Immature natural killer cell (primary cell): Measurements from ENCODE around the gene LRRFIP2. TPM values are rescaled to one million over a fixed set of nuclear protein-coding genes. Genes with fewer than 3 reads are reported as not detected.
"Not testable (repeated sequence)": the region's sequence is repeated elsewhere in the genome, so short reads cannot be mapped to it uniquely, and the experiment has no call there.

Experiments used
- DNase-seq, 3 donors: peaks; one replicate each; pipeline ENCODE4 v3.0.0; 2022; ENCODE audit warnings: mixed read lengths in 1 of 3
- H3K27ac Mint-ChIP-seq, 6 donors: one replicate each; pipeline ENCODE4 v1.8.0; 2020; ENCODE audit warnings: mixed read lengths in 6 of 6, mild to moderate bottlenecking in 5 of 6, inconsistent platforms in 4 of 6, moderate library complexity in 3 of 6
- H3K27me3 Mint-ChIP-seq, 3 donors: one replicate each; pipeline ENCODE4 v1.8.0; 2020 to 2021; ENCODE audit warnings: low read depth in 3 of 3, mild to moderate bottlenecking in 3 of 3, mixed read lengths in 3 of 3, moderate library complexity in 3 of 3, inconsistent platforms in 1 of 3
- H3K36me3 Mint-ChIP-seq, 3 donors: one replicate each; pipeline ENCODE4 v1.8.0; 2020; ENCODE audit warnings: mixed read lengths in 3 of 3, inconsistent platforms in 2 of 3, mild to moderate bottlenecking in 2 of 3
- H3K4me1 Mint-ChIP-seq, 2 donors: one replicate each; pipeline ENCODE4 v1.8.0; 2020; ENCODE audit warnings: inconsistent platforms in 2 of 2, mild to moderate bottlenecking in 2 of 2, mixed read lengths in 2 of 2, moderate library complexity in 1 of 2
- H3K4me3 Mint-ChIP-seq, 5 donors: one replicate each; pipeline ENCODE4 v1.8.0; 2020; ENCODE audit warnings: mild to moderate bottlenecking in 5 of 5, mixed read lengths in 5 of 5, inconsistent platforms in 3 of 5, moderate library complexity in 3 of 5
- H3K9me3 Mint-ChIP-seq, 6 donors: one replicate each; pipeline ENCODE4 v1.8.0; 2020; ENCODE audit warnings: mild to moderate bottlenecking in 6 of 6, mixed read lengths in 6 of 6, inconsistent platforms in 4 of 6, moderate library complexity in 3 of 6
- polyA plus RNA-seq, 3 donors: library from polyadenylated mRNA; unstranded; fragments of 300-500 nt; fragmentation: Illumina TruSeq; gene quantifications; one replicate each; pipeline ENCODE4 v1.2.3, GENCODE V29; 2021

The LRRFIP2 gene
- polyA plus RNA-seq, 3 donors from 2014 or later: 7.9 to 26.4 (median 14.3) TPM

DNA sequence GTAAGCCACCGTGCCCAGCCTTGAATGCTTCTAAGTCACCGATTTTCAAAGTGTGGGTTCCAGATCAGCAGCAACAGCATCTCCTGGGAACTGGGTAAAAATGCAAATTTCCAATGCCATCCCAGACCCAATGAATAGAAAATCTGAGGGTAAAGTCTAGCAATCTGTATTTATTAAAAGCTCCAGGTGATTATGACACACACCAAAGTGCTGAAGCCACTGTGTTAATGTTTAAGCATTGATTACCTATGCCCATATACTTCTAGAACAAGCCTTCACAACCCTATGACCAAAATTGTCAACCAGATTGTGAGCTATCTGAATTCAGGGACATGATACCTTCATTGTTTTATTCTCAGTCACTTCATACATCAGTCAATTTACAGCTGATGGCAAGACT lies 86.5 kb downstream of the LRRFIP2 start:
- Mint-ChIP-seq H3K9me3 (no peaks in the 10 kb centered on the region), H3K27ac (no peak overlapping the region), H3K4me3 (no peak overlapping the region), H3K27me3 (peaks cover 0 to 1% (median 0%) of the 10 kb centered on the region in 3 donors), H3K36me3 (peaks cover 3 to 18% (median 8%) of the 10 kb centered on the region in 3 donors), H3K4me1 (peaks cover 0 to 1% of the 10 kb centered on the region in 2 donors)
- DNase-seq: no peak

DNA sequence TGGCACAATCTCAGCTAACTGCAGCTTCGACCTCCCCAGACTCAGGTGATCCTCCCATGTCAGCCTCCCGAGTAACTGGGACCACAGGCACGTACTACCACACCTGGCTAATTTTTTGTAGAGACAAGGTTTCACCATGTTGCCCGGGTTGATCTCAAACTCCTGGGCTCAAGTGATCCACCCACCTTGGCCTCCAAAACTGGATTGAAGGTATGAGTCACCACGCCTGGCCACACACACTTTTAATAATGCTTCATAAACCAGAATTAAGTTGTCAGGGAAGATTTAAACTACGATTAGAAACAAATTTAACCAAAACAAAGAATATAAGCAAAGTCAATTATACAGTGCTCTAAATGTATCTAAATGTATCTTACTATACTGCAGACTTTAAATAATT lies 87.5 kb downstream of the LRRFIP2 start:
- H3K36me3 Mint-ChIP-seq: peaks cover 3 to 17% (median 8%) of the 10 kb centered on the region in 3 donors
- no peak for DNase-seq

DNA sequence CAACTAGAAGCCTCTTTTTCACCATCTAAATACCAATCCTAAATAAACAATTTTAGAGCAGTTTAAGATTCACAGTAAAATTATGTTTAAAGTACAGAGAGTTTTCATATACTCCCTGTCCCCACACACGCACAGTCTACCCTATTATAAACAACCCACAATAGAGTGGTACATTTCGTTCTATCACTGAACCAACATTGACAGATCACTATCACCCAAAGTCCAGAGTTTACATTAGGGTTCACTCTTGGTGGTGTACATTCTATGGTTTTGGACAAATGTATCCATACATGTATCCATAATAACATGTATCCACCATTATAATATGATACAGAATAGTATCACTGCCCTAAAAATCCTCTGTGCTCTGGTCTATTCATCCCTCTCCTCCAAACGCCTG lies 92.1 kb downstream of the LRRFIP2 start:
- Mint-ChIP-seq H3K27ac (no peak overlapping the region), H3K27me3 (no peaks in the 10 kb centered on the region), H3K4me1 (no peaks in the 10 kb centered on the region), H3K36me3 (peaks cover 4 to 22% (median 9%) of the 10 kb centered on the region in 3 donors), H3K4me3 (no peak overlapping the region), H3K9me3 (no peaks in the 10 kb centered on the region)
- no peak for DNase-seq

More for the DNA sequence above, 87.5 kb downstream of the LRRFIP2 start:
- Mint-ChIP-seq H3K9me3 (no peaks in the 10 kb centered on the region), H3K27ac (no peak overlapping the region), H3K27me3 (no peaks in the 10 kb centered on the region), H3K4me3 (no peak overlapping the region), H3K4me1 (no peaks in the 10 kb centered on the region)

DNA sequence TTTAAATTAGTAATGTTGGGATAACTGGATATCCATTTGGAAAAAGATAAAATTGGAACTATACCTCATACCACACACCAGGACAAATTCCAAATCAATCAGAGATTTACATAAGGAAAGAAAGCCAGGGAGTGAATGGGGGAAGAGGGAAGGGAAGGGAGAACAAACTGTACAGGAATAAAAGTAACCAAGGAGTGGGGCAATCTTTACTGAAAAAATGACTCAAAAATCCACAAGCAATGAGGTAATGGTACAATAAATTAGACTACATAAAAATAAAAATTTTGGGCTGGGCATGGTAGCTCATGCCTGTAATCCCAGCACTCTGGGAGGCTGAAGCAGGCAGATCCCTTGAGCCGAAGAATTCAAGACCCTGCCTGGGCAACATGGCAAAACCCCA lies 98.4 kb downstream of the LRRFIP2 start:
- Mint-ChIP-seq H3K27ac (no peak overlapping the region), H3K9me3 (no peaks in the 10 kb centered on the region), H3K4me1 (peaks cover 0 to 9% of the 10 kb centered on the region in 2 donors), H3K4me3 (no peak overlapping the region), H3K36me3 (peaks cover 18 to 44% (median 21%) of the 10 kb centered on the region in 3 donors), H3K27me3 (peaks cover 0 to 1% (median 0%) of the 10 kb centered on the region in 3 donors)
- DNase-seq: no peak

DNA sequence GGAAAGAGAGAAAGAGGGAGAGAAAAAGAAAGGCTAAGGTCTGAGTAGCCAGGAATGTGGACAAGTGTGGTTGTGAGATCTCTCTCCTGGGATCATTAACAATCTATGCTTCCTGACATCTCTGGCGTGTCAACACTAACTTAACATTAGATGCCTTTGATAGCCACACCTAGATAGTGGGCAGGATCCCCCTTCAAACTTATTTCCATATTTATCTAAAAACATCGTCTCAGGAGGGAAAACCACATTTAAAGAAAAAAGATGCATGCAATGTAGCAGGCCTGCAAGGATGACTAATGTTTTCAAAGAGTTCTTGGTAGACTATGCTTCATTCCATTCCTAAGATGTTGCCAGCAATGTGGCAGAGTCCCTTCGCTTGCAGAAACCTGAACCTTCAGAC lies 100.2 kb downstream of the LRRFIP2 start:
- H3K27ac Mint-ChIP-seq: no peak overlapping the region
- peaks cover 0 to 1% (median 0%) of the 10 kb centered on the region in 3 donors for H3K27me3 Mint-ChIP-seq
- H3K4me3 Mint-ChIP-seq: no peak overlapping the region
- DNase-seq: no peak
- no peaks in the 10 kb centered on the region for H3K9me3 Mint-ChIP-seq
- peaks cover 24 to 47% (median 25%) of the 10 kb centered on the region in 3 donors for H3K36me3 Mint-ChIP-seq
- H3K4me1 Mint-ChIP-seq: peaks cover 0 to 9% of the 10 kb centered on the region in 2 donors

DNA sequence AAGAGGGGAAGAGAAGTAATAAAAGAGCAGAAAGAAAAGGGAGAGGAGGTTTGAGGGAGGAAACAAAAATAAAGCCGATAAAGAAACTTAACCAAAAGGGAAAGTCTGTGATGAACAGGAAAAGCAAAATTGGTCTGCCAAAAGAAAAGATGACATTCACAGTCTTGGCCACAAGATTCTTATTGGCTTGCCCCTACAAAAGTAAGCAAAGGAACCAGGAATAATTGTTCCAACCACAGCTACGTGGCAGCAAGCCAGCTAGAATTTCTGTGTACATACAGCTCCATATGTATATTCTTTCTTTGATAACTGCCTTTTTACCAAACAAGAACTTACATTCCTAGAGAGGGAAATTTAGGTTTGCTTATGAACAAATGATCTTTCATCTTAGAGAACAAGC lies 101.5 kb downstream of the LRRFIP2 start:
- no peak for DNase-seq
- Mint-ChIP-seq H3K36me3 (peaks cover 25 to 49% (median 30%) of the 10 kb centered on the region in 3 donors), H3K4me1 (peaks cover 0 to 9% of the 10 kb centered on the region in 2 donors), H3K9me3 (no peaks in the 10 kb centered on the region), H3K4me3 (no peak overlapping the region), H3K27me3 (peaks cover 0 to 1% (median 0%) of the 10 kb centered on the region in 3 donors), H3K27ac (peak overlapping the region in 3 of 6 donors; percentile 11 to 25 (median 17))

DNA sequence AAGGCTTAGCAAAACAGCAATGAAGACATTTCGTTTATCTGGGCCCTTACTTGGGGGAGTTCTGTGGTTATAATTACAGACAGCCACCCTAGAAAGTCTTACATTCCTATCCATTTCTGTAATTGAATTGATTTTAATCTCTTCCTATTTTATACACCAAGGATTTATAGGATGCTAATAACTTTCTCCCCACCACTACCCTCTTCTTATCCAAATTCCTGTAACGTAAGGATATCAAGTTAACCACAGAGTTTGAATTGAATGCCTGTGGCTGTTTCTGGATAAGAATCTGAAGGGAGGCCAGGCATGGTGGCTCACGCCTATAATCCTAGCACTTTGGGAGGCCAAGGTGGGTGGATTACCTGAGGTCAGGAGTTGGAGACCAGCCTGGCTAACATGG lies 102.5 kb downstream of the LRRFIP2 start:
- DNase-seq: no peak
- H3K4me1 Mint-ChIP-seq: peaks cover 0 to 9% of the 10 kb centered on the region in 2 donors
- peaks cover 0 to 1% (median 0%) of the 10 kb centered on the region in 3 donors for H3K27me3 Mint-ChIP-seq
- no peaks in the 10 kb centered on the region for H3K9me3 Mint-ChIP-seq
- H3K27ac Mint-ChIP-seq: no peak overlapping the region
- no peak overlapping the region for H3K4me3 Mint-ChIP-seq
- H3K36me3 Mint-ChIP-seq: peaks cover 23 to 43% (median 26%) of the 10 kb centered on the region in 3 donors

DNA sequence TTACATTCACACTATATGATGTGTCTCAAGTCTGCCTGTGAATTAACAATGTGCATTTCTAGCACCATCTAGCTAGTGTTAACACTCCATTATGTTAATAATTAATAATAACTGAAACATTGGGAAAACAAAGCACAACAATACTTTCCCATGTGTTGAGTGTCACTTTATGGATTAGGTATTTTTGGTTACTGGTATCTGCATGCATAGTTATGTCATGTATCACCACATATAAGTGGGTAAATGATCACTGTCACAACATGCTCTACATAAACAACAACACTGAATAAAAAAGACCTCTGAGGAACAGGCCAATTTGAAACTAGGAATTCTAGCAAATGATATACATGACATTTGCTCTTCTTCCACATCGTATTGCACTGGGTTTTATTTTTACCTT lies 106.4 kb downstream of the LRRFIP2 start:
- no peaks in the 10 kb centered on the region for H3K27me3 Mint-ChIP-seq
- H3K9me3 Mint-ChIP-seq: no peaks in the 10 kb centered on the region
- H3K36me3 Mint-ChIP-seq: peaks cover 22 to 40% (median 28%) of the 10 kb centered on the region in 3 donors
- H3K4me3 Mint-ChIP-seq: no peak overlapping the region
- H3K4me1 Mint-ChIP-seq: peaks cover 8 to 22% of the 10 kb centered on the region in 2 donors
- H3K27ac Mint-ChIP-seq: no peak overlapping the region
- no peak for DNase-seq

DNA sequence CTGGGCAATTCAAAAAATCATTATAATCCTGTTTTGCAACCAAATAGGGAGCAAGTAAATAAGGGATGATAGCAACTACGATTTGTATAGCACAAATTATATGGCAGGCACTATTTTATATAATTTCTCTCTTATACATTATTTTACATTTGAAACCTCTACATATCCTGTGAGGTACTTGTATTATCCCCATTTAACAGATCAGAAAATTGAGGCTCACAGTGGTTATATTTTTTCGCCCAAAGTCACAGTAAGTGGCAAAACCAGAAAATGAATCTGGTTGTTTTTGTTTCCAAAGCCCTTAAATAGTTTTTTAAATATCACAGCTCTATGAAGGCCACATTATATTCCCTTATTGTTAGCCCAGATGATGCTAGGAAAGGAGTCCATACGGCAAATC lies 106.8 kb downstream of the LRRFIP2 start:
- no peak overlapping the region for H3K4me3 Mint-ChIP-seq
- no peaks in the 10 kb centered on the region for H3K27me3 Mint-ChIP-seq
- peaks cover 8 to 18% of the 10 kb centered on the region in 2 donors for H3K4me1 Mint-ChIP-seq
- no peak overlapping the region for H3K27ac Mint-ChIP-seq
- peaks cover 21 to 44% (median 29%) of the 10 kb centered on the region in 3 donors for H3K36me3 Mint-ChIP-seq
- H3K9me3 Mint-ChIP-seq: no peaks in the 10 kb centered on the region
- DNase-seq: no peak

DNA sequence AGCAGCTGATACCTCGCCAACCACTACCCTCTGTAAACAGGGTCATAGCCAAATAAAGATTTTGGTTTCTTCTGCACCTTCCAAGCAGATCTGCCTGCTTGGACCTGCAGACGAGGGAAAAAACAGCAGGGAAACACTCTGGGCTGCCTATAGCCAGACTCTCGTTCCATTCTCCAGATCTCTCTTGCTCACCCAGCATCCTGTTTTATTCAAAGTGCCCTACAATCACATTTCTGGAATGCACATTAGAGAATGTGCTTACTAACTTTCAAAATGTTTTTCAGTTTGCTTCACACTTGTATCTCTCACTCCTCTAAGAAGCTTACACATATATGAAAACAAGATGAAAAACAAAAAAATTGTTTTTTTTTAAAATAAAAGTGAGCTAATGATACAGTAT lies 109.6 kb downstream of the LRRFIP2 start:
- H3K4me3 Mint-ChIP-seq: no peak overlapping the region
- H3K4me1 Mint-ChIP-seq: peaks cover 8 to 15% of the 10 kb centered on the region in 2 donors
- peaks cover 32 to 54% (median 39%) of the 10 kb centered on the region in 3 donors for H3K36me3 Mint-ChIP-seq
- H3K9me3 Mint-ChIP-seq: no peaks in the 10 kb centered on the region
- no peak for DNase-seq
- no peak overlapping the region for H3K27ac Mint-ChIP-seq
- peaks cover 0 to 4% (median 0%) of the 10 kb centered on the region in 3 donors for H3K27me3 Mint-ChIP-seq

DNA sequence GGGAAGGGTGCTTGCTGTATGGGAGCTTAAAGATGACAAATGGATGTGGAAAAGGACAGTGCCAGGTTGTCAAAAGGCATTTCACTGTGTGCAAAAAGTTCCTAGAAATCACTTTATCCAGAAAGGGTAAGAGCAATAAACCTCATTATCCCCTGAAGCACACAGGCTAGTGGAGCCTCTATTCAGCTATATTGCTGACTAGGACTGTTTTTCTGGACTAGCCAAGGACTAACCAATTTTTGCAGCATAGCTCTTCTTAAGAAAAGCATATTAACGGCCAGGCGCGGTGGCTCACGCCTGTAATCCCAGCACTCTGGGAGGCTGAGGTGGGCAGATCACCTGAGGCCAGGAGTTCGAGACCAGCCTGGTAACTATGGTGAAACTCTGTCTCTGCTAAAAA lies 116.3 kb downstream of the LRRFIP2 start:
- peaks cover 27 to 54% (median 35%) of the 10 kb centered on the region in 3 donors for H3K36me3 Mint-ChIP-seq
- H3K4me3 Mint-ChIP-seq: no peak overlapping the region
- no peaks in the 10 kb centered on the region for H3K9me3 Mint-ChIP-seq
- H3K27ac Mint-ChIP-seq: no peak overlapping the region
- H3K4me1 Mint-ChIP-seq: no peaks in the 10 kb centered on the region
- no peak for DNase-seq
- H3K27me3 Mint-ChIP-seq: peaks cover 0 to 4% (median 2%) of the 10 kb centered on the region in 3 donors

DNA sequence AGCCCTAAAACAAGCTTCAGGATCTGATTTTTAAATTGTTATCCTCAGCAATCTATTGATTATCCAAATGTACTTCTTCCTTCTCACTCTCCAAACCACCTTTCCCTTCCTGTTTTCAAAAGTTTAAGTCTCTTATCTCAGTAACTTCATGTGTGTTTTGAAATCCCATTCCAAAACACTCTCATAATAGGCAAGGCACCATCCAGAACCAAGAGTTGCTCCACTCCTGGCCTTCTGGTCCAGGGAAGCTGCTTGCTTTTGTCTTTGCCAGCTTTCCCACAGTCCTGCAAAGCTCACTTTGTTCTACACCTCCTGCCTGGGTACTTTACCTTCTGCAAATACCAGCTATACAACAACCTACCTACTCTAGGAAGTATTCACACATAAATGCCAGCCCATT lies 117.6 kb downstream of the LRRFIP2 start:
- DNase-seq: no peak
- H3K9me3 Mint-ChIP-seq: no peaks in the 10 kb centered on the region
- peaks cover 0 to 4% (median 2%) of the 10 kb centered on the region in 3 donors for H3K27me3 Mint-ChIP-seq
- H3K36me3 Mint-ChIP-seq: peaks cover 23 to 48% (median 26%) of the 10 kb centered on the region in 3 donors
- no peak overlapping the region for H3K4me3 Mint-ChIP-seq
- peak overlapping the region in 5 of 6 donors; percentile 20 to 74 (median 41) for H3K27ac Mint-ChIP-seq
- H3K4me1 Mint-ChIP-seq: no peaks in the 10 kb centered on the region

DNA sequence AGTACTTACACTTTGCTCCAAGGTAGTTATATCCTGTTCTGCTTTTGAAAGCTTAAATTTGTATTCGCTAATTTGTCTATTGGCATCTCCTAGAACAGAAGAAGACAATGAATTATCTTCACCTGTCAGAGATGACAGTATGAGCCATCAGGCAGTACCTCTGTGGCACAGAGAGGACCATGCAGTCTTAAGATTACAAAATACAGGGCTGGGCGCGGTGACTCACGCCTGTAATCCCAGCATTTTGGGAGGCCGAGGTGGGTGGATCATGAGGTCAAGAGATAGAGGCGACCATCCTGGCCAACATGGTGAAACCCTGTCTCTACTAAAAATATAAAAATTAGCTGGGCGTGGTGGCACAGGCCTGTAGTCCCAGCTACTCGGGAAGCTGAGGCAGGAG lies 119.3 kb downstream of the LRRFIP2 start:
- not testable (repeated sequence) for H3K4me3 Mint-ChIP-seq, H3K27me3 Mint-ChIP-seq, H3K4me1 Mint-ChIP-seq, H3K9me3 Mint-ChIP-seq, DNase-seq
- Mint-ChIP-seq H3K36me3 (peaks cover 20 to 48% (median 22%) of the 10 kb centered on the region in 3 donors), H3K27ac (peak overlapping the region in 1 of 6 donors; percentile 51)

DNA sequence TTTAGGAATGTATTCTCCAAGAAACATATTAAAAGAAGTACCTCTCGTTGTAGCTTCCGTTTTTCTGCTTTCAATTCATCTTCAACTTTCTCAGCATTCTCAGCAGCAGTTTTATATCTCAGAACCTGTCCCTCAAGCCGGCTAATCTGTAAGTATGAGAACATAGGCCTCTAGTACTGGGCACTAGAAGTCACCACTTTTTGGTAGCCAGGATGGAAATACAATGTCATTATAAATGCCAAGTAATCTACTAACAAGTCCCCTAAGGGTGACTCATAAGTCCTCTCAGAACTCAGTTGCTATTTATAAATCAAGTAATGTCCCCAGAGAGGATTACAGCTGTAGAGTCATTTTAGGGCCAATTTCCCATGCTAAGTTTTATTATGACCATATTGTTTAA lies 120.0 kb downstream of the LRRFIP2 start:
- Mint-ChIP-seq H3K4me1 (no peaks in the 10 kb centered on the region), H3K4me3 (no peak overlapping the region), H3K9me3 (no peaks in the 10 kb centered on the region), H3K36me3 (peaks cover 17 to 52% (median 24%) of the 10 kb centered on the region in 3 donors), H3K27ac (peak overlapping the region in 2 of 6 donors; percentile 47 to 67), H3K27me3 (peaks cover 0 to 2% (median 0%) of the 10 kb centered on the region in 3 donors)
- DNase-seq: no peak

DNA sequence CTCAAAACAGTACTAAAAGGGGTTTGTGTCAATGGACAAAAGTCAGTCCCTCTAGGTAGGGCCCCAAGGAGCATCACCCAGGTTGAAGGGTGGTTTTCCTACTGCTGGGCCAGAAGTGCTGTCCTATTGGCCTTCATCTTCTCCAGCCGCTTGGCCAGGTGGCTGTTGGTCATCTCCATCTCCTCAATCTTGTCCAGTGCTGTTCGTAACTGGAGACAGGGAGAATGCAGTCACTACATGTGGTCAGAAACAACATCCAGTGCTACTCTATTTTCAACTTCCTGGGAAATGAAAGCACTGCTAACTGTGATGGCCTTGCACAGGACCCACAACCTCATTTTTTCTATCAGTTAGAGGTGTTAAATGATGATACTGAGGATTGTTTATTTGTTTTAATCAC lies 120.6 kb downstream of the LRRFIP2 start:
- Mint-ChIP-seq H3K27me3 (peaks cover 0 to 2% (median 0%) of the 10 kb centered on the region in 3 donors), H3K9me3 (no peaks in the 10 kb centered on the region), H3K4me3 (no peak overlapping the region), H3K27ac (peak overlapping the region in 3 of 6 donors; percentile 35 to 67 (median 36)), H3K36me3 (peaks cover 17 to 58% (median 30%) of the 10 kb centered on the region in 3 donors), H3K4me1 (no peaks in the 10 kb centered on the region)
- DNase-seq: no peak
